Activated naive CD4-positive, alpha-beta T cell treated with anti-CD3 and anti-CD28 coated beads, Interleukin-2, amount 10 ng/mL, durations not matched to agents 7 days and 5 days (primary cell): ENCODE results near the gene SLC10A7.

Source experiments
- CTCF ChIA-PET: fragments of 350-600 bp; sonication (Branson Sonifier 250); formaldehyde crosslinking; loops from one replicate; lab custom pipeline; 2021; ENCODE audit warnings: antibody characterized with exemption; lab: Charles Lee
- DNase-seq: peaks from one replicate; pipeline ENCODE4 v3.0.0-alpha.2; 2020
- H3K27ac Mint-ChIP-seq: one replicate; pipeline ENCODE4 v1.8.0; 2021; ENCODE audit warnings: mild to moderate bottlenecking, moderate library complexity, mixed read lengths
- H3K27me3 Mint-ChIP-seq: one replicate; pipeline ENCODE4 v1.8.0; 2021; ENCODE audit warnings: mild to moderate bottlenecking, mixed read lengths
- H3K36me3 Mint-ChIP-seq: one replicate; pipeline ENCODE4 v1.8.0; 2021; ENCODE audit warnings: mixed read lengths
- H3K4me1 Mint-ChIP-seq: one replicate; pipeline ENCODE4 v1.8.0; 2021; ENCODE audit warnings: mixed read lengths
- H3K4me3 Mint-ChIP-seq: one replicate; pipeline ENCODE4 v1.8.0; 2021; ENCODE audit warnings: mild to moderate bottlenecking, moderate library complexity, mixed read lengths
- H3K9me3 Mint-ChIP-seq: one replicate; pipeline ENCODE4 v1.8.0; 2021; ENCODE audit warnings: mixed read lengths

The SLC10A7 gene

DNA sequence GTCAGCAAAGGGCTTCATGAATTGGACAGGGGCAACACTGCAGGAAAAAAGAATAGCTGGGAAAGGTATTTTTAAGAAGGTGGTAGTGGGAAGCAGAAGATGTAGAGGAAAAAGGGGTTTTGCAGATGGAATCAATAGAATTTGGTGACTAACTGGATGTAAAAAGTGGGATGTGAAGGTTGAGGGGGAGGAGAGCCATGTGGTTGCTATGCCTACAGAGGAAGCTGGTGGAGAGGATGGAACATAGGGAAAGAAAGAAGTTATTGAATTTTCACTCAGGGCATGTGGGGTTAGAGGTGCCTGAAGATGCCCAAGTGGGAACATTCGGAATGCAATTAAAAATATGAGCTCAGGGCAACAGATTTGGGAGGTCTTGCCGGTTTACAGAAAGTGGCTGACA lies 274.4 kb downstream of the SLC10A7 start:
- CTCF ChIA-PET: interaction anchor here (1.2 kb wide), 1 partner anchor 668 kb away, joined by 5 read pairs; no protein-coding TSS in a partner anchor
- DNase-seq: no peak
- no peak overlapping the region for H3K4me3 Mint-ChIP-seq
- peaks cover 6% of the 10 kb centered on the region for H3K4me1 Mint-ChIP-seq
- peaks cover 4% of the 10 kb centered on the region for H3K27me3 Mint-ChIP-seq
- no peaks in the 10 kb centered on the region for H3K9me3 Mint-ChIP-seq
- no peaks in the 10 kb centered on the region for H3K36me3 Mint-ChIP-seq
- no peak overlapping the region for H3K27ac Mint-ChIP-seq

DNA sequence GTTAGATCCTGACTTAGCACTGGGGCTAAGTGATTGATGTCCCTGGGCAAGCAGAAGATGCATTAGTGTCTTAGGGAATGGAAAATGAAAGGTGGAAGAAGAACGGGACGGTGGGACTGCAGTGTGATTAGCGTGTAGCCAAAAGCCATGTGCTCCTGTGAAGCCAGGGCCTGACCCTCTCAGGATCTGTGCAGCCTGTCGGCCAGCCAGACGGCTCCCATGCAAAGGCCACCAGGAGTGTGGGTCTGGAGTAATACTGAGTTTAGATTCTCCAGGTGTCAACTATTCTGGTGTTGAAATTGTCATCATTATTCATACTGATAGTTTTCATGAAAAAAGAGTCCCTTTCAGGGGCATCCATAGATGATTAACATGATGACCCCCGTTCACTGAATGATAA lies 275.4 kb downstream of the SLC10A7 start:
- no peak overlapping the region for H3K27ac Mint-ChIP-seq

DNA sequence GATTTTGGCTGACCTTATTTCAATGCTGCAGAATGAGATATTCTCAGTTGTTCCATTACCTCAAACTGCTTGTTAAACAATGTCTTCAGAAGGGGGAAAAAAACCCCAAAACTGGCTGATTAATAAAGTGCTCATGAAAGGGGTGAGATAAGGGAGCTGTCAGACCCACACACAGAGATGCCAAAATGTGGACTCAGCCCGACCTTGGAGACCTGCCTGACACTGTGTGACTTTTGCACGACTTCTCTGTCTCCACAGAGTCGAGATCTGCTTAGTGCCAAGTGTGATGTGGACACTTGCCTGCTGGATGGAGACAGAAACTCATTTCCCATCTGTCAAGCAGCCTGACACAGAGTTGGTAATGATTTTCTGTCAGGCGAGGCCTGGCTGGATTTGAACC lies 275.9 kb downstream of the SLC10A7 start:
- no peak overlapping the region for H3K4me3 Mint-ChIP-seq
- H3K27me3 Mint-ChIP-seq: peaks cover 4% of the 10 kb centered on the region
- no peaks in the 10 kb centered on the region for H3K9me3 Mint-ChIP-seq
- H3K4me1 Mint-ChIP-seq: peaks cover 11% of the 10 kb centered on the region
- CTCF ChIA-PET: no interaction called here
- H3K36me3 Mint-ChIP-seq: no peaks in the 10 kb centered on the region
- no peak for DNase-seq
- H3K27ac Mint-ChIP-seq: no peak overlapping the region

More for the DNA sequence above, 275.4 kb downstream of the SLC10A7 start:
- H3K9me3 Mint-ChIP-seq: no peaks in the 10 kb centered on the region
- peaks cover 4% of the 10 kb centered on the region for H3K27me3 Mint-ChIP-seq
- H3K36me3 Mint-ChIP-seq: no peaks in the 10 kb centered on the region
- no peak for DNase-seq
- H3K4me1 Mint-ChIP-seq: peaks cover 11% of the 10 kb centered on the region
- CTCF ChIA-PET: interaction anchor here (1.2 kb wide), 1 partner anchor 669 kb away, joined by 5 read pairs; no protein-coding TSS in a partner anchor
- H3K4me3 Mint-ChIP-seq: no peak overlapping the region

DNA sequence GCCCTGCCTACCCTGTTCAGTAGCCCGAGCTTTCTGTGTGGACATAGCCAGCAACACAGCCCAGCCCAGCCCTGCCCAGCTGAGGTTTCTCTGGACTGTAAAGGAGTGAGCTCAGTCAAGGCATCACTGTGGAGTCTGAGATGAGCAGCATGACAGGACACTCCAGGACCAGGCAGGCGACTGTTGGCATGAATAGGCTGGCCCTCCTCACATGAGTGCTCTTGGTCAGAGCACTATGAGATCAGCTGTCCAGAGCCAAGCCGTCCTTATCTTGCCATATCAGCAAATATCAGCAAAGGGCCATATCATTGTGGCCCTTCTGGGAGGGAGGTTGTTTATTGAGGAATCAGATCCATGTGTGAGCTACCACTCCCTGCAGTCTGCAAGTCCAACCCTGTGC lies 276.5 kb downstream of the SLC10A7 start:
- Mint-ChIP-seq H3K27ac (no peak overlapping the region), H3K9me3 (no peaks in the 10 kb centered on the region), H3K36me3 (no peaks in the 10 kb centered on the region), H3K27me3 (peaks cover 4% of the 10 kb centered on the region), H3K4me3 (no peak overlapping the region), H3K4me1 (peaks cover 11% of the 10 kb centered on the region)
- DNase-seq: no peak
- CTCF ChIA-PET: interaction anchor here (0.8 kb wide), 1 partner anchor 169 kb away, joined by 3 read pairs; no protein-coding TSS in a partner anchor

DNA sequence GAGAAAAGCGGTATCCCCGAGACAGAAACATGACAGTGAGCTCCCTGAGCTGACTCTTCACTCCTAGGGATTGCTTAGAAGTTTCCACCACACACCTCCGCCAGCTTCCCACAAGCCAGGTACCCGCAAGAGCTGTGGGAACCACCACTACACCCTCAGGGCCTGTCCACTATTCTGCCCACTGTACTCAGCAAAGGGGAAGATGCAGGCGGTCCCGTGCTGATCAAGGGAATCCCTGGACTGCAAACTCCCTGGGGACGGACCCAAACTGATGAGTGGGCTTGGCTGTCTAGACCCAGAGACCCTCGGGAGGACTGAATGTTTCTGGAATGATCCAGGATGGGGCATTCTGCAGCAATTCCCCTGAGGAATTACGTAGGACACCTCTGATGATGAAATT lies 277.2 kb downstream of the SLC10A7 start:
- Mint-ChIP-seq H3K36me3 (no peaks in the 10 kb centered on the region), H3K27ac (no peak overlapping the region), H3K4me3 (no peak overlapping the region), H3K27me3 (peaks cover 4% of the 10 kb centered on the region), H3K9me3 (no peaks in the 10 kb centered on the region), H3K4me1 (peaks cover 11% of the 10 kb centered on the region)
- no peak for DNase-seq
- CTCF ChIA-PET: interaction anchor here (0.8 kb wide), 1 partner anchor 169 kb away, joined by 3 read pairs; no protein-coding TSS in a partner anchor

DNA sequence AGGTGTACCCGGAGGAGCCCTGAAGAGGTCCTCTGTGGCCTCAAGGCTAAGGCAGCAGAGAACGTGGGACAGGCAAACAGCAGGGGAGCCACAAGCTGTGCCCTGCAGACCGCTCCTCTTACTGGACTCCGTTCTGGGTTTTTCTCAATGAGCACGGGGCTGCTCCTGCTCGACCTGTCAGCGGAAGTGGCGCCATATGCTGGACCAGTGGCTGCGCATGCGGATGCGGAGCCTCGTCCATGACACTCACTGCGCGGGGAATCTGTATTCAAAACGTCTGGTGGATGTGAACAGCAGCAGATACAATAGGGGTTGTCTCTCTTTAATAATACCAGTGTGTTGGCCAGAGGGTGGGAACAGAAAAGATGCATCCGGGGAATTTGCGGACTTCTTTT lies 277.9 kb downstream of the SLC10A7 start:
- CTCF ChIA-PET: interaction anchor here (1.0 to 1.4 kb wide), 2 partner anchors 26 to 853 kb away, joined by 3 read pairs; no protein-coding TSS in a partner anchor
- Mint-ChIP-seq H3K27me3 (peaks cover 4% of the 10 kb centered on the region), H3K4me3 (no peak overlapping the region), H3K36me3 (no peaks in the 10 kb centered on the region), H3K9me3 (no peaks in the 10 kb centered on the region), H3K27ac (no peak overlapping the region), H3K4me1 (peaks cover 11% of the 10 kb centered on the region)
- DNase-seq: no peak

DNA sequence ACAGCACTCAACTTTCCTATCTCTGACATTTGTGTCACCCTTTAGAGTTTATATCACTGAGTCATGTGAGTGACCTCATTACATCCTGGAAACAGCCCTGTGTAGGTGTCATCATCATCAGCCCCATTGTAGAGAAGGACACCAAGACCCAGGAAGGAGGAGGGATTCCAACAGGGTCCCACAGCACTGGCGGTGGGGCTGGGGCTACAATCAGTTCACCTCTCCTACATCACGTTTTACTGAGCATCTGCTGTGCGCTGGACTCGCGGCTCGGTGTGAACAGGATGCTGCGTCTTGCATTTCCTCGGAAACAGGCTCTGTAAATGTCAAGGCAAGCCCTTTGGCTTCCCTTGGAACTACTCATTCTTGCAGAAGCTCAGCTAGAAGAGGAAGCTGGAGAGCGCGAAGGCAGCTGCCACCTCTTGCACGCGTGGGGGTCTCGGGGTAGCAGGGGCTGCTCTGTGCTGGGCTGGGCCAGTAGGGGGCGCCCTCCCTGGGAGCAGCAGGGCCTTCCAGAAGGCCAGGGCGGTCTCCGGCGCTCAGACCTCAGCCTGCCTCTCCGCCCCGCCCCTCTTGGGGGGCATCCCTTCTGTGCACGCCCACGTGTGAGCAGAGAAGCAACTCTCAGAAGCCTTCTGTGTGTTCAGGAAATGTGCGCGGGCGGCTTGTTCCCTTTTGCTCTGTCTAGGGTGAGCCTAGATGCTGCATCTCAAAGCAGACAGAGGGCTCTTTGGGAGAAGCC lies 278.4 kb downstream of the SLC10A7 start:
- Mint-ChIP-seq H3K27ac (no peak overlapping the region), H3K36me3 (no peaks in the 10 kb centered on the region), H3K27me3 (peaks cover 4% of the 10 kb centered on the region), H3K4me3 (no peak overlapping the region), H3K9me3 (no peaks in the 10 kb centered on the region), H3K4me1 (peaks cover 11% of the 10 kb centered on the region)
- DNase-seq: peak; percentile 54
- CTCF ChIA-PET: interaction anchor here (1.0 to 1.4 kb wide), 2 partner anchors 27 to 854 kb away, joined by 3 read pairs; no protein-coding TSS in a partner anchor

DNA sequence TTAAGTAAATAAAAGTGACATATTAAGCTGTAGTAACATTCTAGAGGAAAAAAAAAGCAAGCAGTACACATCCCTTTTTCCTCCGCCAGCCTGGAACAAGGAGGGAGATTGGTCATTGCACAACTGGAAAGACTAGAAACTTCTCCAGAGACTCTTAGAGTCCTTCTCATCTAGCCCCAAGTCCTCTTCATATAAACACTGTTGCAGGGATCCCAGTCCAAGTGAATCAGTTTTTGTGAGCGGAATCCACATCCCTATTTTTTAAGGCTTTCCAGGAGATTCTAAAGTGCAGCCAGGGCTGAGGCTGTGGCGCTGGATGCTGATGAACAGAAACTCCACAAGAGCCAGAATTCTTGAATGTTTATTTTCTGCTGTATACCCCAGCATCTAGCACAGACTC lies 283.6 kb downstream of the SLC10A7 start:
- Mint-ChIP-seq H3K27me3 (no peaks in the 10 kb centered on the region), H3K9me3 (no peaks in the 10 kb centered on the region), H3K4me1 (peaks cover 9% of the 10 kb centered on the region), H3K36me3 (no peaks in the 10 kb centered on the region), H3K4me3 (no peak overlapping the region), H3K27ac (no peak overlapping the region)
- no peak for DNase-seq
- CTCF ChIA-PET: no interaction called here

DNA sequence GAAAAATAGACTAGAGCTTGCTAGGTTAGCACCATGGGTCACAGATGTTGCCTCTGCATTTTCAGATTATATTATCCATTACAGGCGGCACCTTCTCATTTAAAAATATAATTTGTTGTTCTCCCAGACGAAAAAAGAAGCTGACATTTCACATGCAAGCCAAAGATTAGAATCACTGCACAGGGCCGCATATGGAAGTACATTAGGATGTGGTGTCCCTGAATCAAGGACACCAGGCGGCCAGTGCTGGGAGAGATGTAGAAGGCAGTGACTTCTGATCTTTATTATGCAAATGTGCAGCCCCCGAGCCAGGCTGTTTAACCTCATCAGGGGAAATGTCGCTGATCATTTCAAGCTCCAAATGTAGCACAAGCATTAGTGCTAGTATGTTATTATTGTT lies 284.6 kb downstream of the SLC10A7 start:
- Mint-ChIP-seq H3K4me1 (peaks cover 3% of the 10 kb centered on the region), H3K9me3 (no peaks in the 10 kb centered on the region), H3K27me3 (no peaks in the 10 kb centered on the region), H3K36me3 (no peaks in the 10 kb centered on the region), H3K4me3 (no peak overlapping the region), H3K27ac (no peak overlapping the region)
- CTCF ChIA-PET: interaction anchor here (0.6 kb wide), 1 partner anchor 1353 kb away, joined by 3 read pairs; no protein-coding TSS in a partner anchor
- DNase-seq: no peak

DNA sequence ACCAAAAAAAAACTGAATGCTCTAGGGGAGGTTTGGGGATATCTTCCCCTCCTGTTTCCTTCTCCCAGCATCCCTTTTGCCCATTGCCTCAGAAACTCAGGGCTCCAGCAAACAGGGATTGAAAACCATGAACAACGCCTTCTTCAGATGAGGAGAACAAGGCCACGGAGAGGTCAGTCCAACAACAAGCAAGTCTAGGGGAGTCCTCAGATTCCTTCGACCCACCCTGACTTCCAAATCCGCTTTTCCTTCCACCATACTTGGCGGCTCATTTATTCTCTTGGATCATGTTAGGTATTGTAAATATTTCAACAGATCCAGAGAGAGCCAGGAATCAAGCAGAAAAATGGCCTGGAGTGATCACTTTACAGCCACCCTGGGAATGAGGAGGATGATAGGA lies 285.5 kb downstream of the SLC10A7 start:
- Mint-ChIP-seq H3K9me3 (no peaks in the 10 kb centered on the region), H3K4me3 (no peak overlapping the region), H3K4me1 (no peaks in the 10 kb centered on the region), H3K36me3 (no peaks in the 10 kb centered on the region), H3K27ac (no peak overlapping the region), H3K27me3 (no peaks in the 10 kb centered on the region)
- no peak for DNase-seq
- CTCF ChIA-PET: no interaction called here

DNA sequence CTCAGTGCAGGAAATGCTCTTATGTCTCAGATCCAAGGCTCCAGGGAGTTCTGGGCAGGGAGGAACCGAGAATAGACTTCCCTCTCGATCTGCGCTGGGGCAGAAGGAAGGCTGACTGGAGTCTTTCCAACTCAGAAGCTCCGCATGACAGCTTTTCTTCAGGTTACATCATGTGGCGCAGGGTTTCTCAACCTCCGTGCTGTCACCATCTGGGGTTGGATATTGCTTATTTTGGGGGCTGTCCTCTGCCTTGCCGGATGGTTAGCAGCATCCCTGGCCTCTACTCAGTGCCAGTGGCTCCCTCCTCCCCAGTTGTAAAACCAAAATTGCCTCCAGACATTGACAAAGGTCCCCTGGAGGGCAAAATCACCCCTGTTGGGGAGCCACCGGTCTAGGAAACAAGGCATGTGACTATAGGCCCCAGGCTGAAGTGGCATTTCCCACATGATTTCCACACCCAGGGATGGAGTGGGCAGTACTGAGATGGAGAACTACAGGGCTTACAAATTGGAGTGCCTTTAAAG lies 286.0 kb downstream of the SLC10A7 start:
- no peaks in the 10 kb centered on the region for H3K4me1 Mint-ChIP-seq
- no peak overlapping the region for H3K4me3 Mint-ChIP-seq
- DNase-seq: no peak
- CTCF ChIA-PET: no interaction called here
- no peaks in the 10 kb centered on the region for H3K9me3 Mint-ChIP-seq
- no peaks in the 10 kb centered on the region for H3K27me3 Mint-ChIP-seq
- no peaks in the 10 kb centered on the region for H3K36me3 Mint-ChIP-seq
- H3K27ac Mint-ChIP-seq: no peak overlapping the region

DNA sequence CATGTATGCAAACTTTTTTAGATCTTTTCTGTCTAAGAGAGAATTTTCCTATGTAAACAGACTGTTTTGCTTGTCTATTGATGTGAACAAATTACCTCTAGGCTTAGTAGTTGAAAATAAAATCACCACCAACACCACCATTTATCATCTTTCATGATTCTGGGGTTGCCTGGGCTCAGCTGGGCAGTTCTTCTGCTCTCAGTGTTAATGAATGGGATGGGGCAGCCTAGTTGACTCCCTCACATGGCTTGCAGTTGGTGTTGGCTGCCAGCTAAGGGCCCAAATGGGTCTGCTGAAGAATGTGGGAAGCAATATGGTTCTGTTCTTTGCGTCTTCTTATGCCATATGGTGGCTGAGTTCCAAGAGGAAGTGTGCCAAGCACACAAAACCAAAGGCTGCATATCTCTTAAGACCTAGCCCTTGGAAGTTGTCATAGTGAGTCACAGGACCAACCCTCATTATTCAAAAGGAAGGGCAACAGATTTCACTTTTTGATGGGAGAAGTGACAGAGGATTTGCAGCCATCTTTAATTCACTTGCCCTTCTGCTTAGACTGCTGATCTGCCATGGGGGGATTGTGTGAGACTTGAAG lies 289.5 kb downstream of the SLC10A7 start:
- no peaks in the 10 kb centered on the region for H3K4me1 Mint-ChIP-seq
- H3K4me3 Mint-ChIP-seq: no peak overlapping the region
- no peaks in the 10 kb centered on the region for H3K9me3 Mint-ChIP-seq
- CTCF ChIA-PET: interaction anchor here (0.7 kb wide), 1 partner anchor 787 kb away, joined by 3 read pairs; no protein-coding TSS in a partner anchor
- DNase-seq: no peak
- no peaks in the 10 kb centered on the region for H3K36me3 Mint-ChIP-seq
- no peaks in the 10 kb centered on the region for H3K27me3 Mint-ChIP-seq
- H3K27ac Mint-ChIP-seq: no peak overlapping the region

DNA sequence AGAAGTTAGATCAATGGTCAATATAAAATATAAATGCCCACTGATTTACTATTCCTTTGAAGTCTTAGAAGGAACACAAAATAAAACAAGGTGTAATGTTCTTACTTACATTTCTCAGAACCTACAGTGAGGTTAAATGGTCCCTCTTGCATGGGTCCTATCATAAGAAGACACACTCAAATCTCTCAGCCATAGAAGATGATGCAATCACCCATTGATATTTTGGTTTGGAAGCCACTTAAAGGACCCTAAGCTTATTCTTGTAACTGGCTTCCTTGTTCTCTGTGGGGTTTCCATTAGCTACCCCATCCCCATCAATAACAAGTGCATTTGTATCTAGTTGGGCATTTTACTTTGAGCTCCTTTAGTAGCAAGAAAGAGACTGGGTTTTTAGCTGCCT lies 292.3 kb downstream of the SLC10A7 start:
- Mint-ChIP-seq H3K27ac (no peak overlapping the region), H3K4me3 (no peak overlapping the region), H3K9me3 (no peaks in the 10 kb centered on the region), H3K36me3 (no peaks in the 10 kb centered on the region), H3K4me1 (no peaks in the 10 kb centered on the region), H3K27me3 (no peaks in the 10 kb centered on the region)
- CTCF ChIA-PET: no interaction called here
- DNase-seq: no peak

DNA sequence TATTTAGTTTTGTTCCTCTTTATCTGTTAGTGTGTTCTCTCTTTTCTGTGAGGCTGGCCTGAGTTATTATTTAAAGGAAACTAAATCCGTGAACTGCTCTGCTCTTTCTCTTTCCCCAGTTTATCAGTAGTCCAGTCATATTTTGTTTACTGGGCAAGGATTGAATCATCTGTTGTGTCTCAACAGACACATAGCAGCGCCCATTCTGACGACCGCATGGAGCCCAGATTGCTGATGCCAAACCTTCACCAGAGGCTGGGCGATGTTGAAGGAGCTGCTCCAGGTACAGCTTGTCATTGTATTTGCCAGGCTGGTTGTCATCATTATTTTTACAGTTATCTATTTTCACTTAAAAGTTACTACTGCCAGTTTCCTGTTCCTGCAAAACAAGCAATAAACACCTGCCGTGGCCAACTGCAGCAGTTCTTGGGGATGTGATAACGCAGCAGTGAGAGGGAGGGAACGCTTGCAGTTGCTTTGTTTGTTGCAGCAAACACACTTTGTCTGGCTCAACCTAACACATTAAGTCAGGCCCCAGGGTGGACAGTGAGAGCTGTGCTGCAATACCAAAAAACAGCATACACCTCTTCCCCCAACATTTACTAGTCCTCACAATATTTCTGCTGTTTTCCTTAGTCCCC lies 297.3 kb downstream of the SLC10A7 start:
- H3K4me1 Mint-ChIP-seq: no peaks in the 10 kb centered on the region
- H3K27ac Mint-ChIP-seq: no peak overlapping the region
- CTCF ChIA-PET: no interaction called here
- H3K36me3 Mint-ChIP-seq: no peaks in the 10 kb centered on the region
- no peak overlapping the region for H3K4me3 Mint-ChIP-seq
- H3K27me3 Mint-ChIP-seq: no peaks in the 10 kb centered on the region
- no peaks in the 10 kb centered on the region for H3K9me3 Mint-ChIP-seq
- no peak for DNase-seq
